Mammary epithelial cell (primary cell): ENCODE data around the gene DMD.

Experiments
- CTCF ChIP-seq, 2 donors: IDR thresholded peaks in 1 of 2; conservative IDR thresholded peaks in 1 of 2; 2 replicates each; pipeline ENCODE4 v1.5.1; 2011 to 2012; ENCODE audit warnings: inconsistent platforms in 2 of 2, low read length in 2 of 2, mild to moderate bottlenecking in 2 of 2, control low read depth in 1 of 2, low read depth in 1 of 2; ENCODE audit not compliant: insufficient read depth in 1 of 2; ENCODE audit errors: extremely low read depth in 1 of 2
- EZH2 ChIP-seq: IDR thresholded peaks from 2 replicates; pipeline ENCODE4 v1.6.1; 2012; ENCODE audit warnings: low read length, inconsistent platforms, borderline replicate concordance

DNA sequence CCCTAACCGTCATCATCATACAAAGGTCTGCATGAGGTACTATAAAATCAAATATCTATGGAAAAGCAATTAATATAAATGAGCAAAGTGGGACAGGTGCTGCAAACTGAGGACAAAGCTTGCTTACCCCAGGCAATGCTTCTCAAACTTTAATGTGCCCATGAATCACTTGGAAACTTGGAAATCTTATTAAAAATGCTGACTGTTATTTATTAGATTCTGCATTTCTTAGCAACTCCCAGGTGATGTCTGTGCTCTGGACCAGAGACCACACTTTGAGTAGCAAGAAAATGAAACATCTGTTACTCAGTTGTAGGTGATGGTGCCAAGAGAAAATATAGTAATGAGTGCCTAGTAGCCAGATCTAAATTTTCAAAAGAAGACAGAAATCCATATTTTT lies 1249.1 kb downstream of the DMD start:
- TF ChIP-seq CTCF (conservative IDR thresholded peaks at IDR 0.05 in 1 of 2, IDR thresholded peaks at IDR 0.05 in 1 of 2; ENCODE audit: extremely low read depth in 1 of 2, insufficient read depth in 1 of 2, low read depth in 1 of 2, low read length in 2 of 2) (no peak), EZH2 (no peak)
